NCI-H1694 (cell line): ENCODE measurements around the gene CCBE1.

Experiments used
- DNase-seq: peaks from one replicate; lab custom pipeline; 2025; lab: John Stamatoyannopoulos, UW

The CCBE1 gene

DNA sequence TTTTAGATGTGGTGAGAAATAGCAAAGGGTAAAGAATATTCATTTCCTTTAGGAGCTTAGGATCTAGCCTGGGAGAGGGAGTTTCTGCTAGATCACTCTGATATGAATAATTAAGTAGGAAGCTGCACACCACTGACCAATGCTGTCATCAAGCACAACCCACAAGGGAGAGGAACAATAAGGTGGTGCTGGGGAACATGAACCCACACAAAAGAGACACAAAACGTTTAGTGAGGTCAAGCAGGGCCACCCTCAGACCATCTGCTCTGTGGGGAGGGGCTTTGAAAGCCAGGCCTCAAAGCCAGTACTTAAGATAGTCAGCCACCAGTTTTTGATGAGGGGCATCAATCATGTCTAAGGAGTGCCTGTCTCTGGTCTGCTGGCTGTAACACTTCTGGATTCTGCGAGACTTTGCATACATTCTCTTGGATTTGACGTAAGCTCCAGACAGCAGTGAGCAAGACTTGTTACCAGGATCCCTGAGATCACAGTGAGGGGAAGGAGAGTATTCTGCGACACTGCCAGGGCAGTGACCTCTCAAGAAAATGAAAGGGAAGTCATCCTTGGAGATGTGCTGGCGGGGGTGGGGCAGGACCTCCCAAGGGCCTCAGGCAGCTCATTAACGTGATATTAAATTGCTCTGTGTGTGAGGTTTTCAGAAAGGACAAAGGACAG is 127.0 kb downstream of the CCBE1 start:
- DNase-seq = no peak

DNA sequence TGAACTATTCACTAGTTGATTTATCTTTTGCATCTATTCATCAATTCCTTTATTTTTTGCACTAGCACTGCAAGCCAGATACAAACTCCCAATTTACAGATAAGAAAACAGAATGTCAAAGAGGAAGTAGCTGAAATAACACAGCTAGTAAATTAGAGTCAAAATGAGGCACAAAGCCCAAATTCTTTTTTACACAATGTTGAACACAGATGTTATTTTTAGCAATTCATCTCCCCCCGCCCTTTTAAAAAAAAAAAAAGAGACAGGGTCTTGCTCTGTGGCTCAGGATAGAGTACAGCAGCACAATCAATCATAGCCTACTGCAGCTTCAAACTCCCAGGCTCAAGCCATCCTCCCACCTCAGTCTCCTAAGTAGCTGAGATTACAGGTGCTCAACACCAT is 127.8 kb downstream of the CCBE1 start:
- no peak for DNase-seq

DNA sequence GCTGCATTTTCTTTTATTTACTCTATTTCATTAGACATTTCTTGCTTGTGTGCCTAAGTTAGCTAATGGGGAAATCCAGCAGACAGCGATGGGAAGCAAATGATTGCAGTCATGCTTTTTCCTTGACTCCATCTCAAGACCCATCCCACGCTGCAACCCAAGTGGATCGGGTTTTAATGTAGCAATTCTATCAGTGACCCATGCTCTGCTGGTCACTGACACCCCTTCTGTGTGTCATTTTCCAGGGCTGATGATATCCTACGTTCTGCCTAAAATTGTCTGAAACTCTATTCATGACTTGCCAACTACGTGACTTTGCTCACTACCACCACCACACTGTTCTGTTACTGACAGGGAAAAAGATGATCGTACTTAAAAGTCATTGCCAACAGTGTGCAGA is 129.8 kb downstream of the CCBE1 start:
- no peak for DNase-seq

DNA sequence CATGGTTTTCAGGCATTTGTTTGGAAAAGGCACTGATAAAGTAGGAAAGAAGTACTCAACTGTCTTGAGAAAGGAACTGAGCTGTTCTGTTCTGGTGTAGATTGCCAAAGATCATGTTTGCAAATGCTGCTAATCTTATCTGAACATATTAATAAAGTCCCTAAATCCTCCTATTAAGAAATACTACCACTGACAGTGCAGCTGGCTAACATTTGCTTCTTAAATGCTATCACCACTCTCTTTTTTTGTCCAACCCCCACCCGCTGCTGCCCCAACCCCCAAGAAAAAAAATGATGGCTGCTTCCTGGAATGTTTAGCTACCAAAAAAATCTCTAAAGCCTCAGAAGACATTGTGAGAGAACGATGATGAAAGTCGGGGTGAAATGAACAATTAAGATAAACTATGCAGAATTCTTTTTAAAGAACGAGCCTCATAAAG is 130.7 kb downstream of the CCBE1 start:
- no peak for DNase-seq

DNA sequence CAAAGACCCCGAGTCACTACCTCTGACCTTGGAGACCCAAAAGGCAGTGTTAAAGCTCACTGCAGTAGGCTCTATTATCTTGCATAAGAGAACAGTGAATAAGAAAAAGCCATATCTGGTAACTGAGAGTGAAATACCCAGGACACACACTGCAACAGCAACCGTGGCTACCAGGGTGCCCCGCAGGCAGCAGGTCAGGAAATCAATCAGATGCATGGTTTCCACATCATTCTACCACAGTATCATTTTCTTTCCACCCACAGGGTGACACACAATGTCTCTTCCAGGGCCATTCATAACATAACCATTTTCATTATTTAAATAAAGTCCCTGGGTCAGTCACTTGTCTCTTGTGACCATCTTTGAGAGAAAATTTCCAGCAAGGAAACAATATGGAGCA is 131.3 kb downstream of the CCBE1 start:
- DNase-seq = no peak

DNA sequence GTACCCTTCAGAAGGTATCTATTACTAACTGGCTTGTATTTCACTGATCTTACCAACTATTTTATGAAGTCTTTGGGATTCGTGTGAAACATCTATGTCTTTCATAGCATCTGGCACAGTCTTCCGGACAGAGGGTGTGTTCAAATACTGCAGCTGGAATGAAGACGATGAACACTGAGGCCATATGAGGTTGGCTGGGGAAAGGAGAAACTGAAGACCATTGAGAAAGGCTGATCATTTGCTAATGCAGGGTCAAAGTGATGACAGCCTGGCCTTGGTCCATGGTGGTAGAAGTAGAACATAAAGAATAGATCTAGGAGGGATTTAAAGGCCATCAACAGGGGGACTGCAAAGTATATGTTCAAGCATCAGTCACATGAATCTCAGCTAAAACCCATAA is 132.7 kb downstream of the CCBE1 start:
- no peak for DNase-seq

DNA sequence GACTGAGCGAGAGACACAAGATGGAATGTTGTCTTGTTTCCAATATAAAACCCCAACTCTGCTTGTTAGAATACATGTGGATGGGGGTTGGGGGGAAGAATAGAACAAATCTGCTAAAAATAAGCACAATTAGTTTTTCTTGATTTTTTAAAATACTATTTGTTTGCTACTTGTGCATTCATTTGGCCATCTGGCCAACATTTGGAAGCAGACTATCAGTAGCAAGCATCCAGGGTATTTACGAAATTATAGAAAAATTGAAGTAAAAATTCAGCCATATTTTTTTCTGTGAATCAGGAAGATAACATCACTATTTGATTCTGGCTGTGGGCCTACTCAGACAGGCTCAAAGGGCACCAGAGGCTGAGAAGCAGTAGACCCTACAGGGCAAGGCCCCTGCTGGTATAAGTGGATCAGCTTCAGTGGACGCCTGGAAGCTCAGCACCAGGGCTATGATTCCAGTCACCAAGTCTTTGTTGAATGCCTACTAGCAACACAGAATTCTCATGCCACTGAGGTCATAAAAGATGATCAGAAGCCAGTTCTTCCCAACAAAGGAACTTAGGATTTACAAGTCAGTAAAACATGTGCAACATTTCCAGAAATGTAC is 133.9 kb downstream of the CCBE1 start:
- DNase-seq = no peak

DNA sequence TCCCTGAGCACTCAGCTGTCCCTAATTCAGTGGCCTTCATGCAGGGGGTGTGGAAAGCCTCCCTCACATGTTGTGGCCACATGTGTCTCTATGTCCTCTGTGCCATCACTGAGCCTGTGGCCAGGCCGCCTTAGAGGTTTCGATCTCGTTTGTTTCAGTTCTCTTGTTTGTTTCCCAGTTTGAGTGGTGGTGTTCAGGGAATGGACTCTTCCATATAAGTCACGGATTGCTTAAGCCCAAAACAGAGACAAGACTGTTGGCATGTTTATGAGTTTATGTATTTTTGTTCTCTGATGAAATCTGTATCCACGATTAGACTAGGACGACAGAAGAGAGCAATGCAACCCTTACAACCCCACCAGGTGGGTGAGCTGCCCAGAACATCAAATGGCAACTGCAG is 134.5 kb downstream of the CCBE1 start:
- no peak for DNase-seq

DNA sequence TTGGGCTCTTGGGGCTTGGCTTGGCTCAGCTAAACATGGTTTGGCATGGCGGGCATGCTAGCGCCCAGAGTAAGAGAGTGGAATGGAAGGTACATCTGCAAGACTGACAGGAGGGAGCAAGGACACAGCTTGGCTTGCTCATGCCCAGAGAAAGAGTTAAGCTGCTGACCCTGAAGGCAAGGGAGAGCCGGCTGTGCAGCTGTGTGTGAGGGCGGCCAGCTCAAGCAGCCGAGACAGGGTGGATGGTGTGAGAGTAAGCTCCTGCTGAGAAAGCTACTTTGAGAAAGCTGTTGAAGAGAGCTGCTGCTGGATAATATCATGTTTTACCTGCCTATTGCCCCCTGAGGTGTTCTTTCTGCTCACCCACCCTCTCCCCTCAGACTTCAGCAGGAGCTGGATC is 135.6 kb downstream of the CCBE1 start:
- DNase-seq = no peak

DNA sequence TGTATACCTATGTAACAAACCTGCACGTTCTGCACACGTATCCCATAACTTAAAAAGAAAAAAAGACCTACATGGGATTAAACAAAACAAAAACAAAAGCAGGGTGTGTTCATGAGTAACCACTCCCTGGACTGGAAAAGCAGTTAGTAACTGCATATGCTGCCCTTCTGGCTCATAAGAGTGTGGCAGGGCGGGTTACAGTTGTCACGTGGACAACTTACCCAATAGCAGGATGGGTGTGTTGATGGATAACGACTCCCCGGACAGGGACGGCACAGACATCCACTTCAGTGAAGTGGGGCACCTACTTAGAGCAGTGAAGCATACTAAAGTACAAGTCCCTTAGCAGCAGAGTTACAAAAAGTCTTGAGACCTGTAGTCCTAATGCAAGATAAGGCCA is 136.7 kb downstream of the CCBE1 start:
- no peak for DNase-seq

DNA sequence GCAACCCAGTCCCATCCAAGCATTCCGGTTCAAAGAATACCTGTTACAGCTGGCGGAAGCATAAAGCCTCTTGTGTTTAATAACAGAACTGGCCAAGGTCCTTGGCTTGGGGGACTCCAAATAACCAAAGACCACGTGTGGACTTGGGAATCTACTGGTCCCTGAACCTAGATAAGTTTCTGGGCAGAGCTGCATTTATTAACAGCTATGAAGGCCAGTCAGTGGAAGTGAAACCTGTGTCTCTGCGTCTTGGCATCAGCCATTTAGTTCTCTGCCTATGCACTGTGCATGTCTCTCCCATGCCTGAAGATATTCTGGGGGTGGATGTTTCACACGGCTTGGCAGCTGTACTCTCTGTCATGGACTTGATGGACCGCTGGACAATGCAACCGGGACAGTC is 137.7 kb downstream of the CCBE1 start:
- no peak for DNase-seq

DNA sequence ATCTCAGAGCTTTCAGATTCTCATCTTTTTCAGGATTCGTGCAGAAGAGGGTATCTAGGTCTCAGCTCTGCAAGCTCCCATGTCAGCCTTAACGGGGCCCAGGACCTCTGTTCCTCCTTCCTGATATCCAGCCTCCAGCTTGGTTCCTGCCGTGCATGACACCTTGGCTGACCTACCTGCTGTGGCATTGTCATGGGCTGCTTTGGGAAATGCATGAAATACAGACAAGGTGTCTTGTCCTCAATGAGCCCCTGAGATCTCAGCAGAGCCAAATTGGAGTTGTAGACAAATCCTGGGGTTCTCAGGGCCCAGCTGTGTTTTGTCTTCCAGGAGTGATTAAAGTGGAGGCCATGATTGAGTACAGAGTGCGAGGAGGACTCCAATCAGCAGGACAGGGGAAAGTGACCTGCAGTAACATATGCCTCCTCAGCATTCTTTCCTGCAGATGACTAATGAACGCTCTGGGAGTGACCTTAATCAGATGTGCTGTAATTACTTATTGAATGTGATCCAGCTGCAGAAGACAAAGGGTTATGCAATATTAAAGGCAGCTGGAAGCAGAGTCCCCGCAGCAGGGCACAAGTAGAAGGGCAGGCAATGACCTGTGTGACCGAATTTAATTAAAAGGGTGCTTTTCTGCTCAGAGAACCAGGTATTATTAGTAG is 141.1 kb downstream of the CCBE1 start:
- no peak for DNase-seq

DNA sequence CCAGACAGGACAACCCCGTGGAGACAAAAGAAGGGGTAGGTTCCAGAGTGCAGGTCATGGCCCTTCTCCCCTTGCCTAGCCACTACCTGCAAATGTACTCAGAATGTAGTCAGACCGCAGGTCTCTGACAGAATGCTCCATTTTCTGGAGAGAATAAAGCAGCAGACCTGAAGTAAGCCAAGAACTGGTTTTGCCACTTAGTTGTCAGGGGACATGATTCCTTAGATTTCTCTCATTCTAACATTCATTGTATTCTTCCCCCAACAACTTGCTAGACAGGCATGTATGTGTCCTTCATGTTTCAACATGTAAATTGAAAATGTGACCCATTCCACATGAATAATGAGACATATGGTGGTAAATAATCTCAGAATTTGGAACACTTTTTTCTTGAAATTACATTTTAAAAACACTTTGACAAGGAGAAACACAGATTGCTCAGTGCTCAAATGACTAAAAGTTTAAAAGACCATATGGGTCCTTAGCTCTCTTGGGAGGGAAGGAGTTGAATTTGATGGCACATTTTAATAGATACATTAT is 142.4 kb downstream of the CCBE1 start:
- no peak for DNase-seq

DNA sequence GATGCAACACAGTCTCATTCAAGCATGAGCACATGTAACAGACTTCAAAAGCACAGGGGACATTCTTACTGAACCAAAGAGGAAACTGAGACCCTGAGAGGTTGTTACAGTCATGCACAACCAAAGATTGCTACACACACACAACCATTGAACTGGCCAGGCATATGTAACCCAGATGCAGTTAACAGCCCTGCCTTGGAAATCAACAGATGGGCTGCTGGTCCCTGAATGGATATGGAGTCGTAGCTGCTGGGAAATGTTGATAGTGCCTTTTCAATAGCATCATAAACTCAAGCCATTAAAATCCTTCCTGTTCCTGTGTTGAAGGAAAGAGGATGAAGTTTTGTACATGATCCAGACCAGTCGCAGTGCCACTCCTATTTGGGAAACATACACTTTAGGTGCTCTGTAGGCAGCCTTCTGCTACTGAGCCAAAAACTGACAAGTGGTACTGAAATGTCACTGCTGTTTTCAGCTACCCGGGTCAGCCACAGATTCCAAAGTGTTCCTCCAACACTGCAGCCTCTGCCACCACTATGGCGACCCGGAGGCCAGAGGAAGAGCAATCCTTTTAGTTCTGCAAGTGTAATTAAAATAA is 143.9 kb downstream of the CCBE1 start:
- no peak for DNase-seq

DNA sequence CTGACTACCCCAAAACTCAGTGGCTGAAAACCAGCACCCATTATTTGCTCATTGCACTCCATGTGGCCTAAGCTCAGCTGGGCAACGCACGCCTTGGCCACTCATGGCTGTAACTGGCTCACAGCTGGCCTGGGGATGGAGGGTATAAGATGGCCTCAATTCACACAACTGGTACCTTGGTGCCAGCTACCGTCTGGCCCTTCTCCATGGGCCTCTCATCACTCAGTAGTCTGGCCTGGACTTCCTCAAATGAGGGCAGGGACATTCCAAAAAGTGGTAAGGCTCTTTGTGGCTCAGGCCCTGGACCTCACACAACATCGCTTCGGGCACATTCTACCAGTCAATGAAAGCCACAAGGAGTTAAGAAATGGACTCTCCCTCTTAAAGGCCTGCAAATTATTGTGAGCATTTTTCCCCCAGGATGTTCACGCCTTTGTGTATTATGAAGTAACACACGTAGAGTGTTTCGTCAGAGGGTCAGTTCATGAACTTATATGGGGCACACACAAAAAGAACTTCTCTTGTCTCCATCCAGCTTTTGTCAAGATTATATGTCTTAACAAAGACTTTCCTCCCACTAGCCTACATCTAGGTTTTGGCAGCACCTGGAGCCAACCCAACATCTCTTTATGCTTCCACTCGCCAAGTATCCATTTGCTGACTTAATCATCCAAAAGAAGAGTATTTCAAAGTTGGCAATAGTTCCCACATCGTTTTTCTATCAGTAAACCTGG is 145.2 kb downstream of the CCBE1 start:
- no peak for DNase-seq

DNA sequence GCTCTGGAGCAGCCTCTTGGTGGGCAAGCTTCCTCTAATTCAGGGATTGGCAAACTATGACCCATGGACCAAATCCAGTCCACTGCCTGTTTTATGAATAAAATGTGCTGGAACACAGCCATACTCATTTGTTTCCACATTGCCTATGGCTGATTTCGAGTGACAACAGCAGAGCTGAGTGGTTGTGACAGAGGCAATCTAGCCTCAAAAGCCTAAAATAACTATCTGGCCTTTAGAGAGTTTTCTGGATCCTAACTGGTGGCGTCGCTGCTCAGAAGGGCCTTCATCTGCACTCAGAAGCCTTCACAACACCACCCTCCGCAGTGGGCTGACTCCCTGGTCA is 147.1 kb downstream of the CCBE1 start:
- DNase-seq = no peak

DNA sequence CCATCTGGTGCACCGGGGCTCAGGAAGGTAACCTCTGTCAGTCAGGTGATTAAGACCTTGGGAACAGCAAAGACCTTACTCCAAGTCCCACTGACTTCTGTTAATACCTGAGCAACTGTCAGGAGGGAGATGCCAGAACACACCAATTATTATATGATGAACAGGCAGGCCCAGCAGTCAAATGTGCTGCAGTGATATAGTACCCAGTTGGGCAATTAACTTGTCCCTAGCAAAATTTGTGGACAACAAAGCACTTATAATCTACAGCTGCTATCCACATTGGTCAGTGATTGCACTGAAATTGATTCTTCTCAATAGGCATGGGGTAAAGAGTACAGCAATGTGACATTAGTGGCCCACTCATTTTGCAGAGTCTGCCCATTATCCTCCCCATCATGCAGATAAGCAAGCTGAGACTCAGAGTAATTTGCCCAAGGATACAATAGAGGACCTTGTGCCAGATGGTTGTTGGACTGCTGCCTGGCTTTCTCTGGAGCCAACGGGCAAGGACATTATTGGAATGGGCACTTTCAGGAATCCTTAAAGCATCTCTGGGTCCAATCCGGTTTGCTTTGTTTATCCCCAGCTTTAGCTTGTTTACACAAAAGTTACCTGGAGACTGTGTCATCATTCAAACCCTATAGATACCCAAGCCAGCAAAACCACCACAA is 147.6 kb downstream of the CCBE1 start:
- DNase-seq = no peak

DNA sequence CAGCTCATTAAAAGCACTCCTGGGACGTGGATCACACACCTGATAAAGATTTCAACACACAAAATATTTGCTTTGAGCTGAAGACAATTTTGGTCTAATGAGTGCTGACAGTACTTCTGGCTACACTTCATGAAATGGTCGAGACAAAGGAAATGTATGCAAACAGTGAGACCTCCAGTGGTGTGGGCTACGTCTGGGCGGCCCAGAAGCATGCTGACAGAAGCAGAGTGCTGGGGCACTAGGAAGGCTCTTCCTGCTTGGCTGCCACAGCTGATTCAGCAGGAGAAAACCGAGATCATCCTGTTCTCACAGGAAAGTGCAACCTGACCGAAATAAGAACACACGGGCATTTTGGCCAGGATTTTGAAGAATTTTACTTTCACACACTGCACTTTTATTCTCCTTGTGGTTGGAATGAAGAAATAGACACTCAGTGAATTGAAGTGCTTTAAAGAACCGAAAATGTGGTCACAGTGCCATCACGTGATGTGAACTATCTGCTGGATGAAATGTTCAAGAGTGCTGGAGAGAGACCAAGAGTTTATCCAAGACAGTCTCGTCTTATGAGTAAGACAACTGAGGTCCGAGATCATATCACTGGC is 149.5 kb downstream of the CCBE1 start:
- no peak for DNase-seq

DNA sequence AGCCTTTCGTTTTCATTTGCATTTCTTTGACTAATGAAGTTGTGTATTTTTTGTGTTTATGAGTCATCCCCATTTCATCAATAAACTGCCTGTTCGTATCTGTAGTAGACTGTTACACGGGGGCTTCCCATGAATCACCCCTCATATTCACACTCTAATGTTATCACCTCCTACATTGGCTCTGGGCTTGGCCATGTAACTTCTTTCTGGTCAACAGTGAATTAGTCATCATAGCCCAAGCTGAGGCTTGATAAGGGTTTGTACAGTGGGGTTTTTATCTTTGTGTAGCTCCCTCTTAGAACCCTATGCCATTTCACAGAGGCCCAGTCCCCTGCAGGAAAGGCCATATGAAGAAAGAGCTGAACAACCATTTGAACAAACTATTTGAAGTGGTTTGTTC is 151.0 kb downstream of the CCBE1 start:
- no peak for DNase-seq

DNA sequence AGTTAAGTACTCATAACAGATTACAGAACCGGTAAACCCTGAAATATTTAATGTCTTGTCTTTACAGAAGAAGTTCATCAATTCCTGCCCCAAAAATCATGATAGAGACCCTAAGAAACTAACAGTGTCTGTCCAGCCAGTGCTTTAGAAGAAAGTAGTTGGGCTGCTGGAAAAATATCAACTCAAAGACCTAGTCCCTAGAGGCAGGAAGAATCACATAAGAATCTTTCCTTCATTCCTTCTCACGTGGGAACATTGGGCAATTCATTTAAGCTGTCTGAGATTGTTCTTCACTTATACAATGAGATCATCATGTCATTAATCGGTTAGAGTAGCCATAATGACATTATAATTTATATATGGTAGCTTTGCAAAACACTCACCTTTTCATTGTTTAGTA is 156.4 kb downstream of the CCBE1 start:
- DNase-seq = no peak

DNA sequence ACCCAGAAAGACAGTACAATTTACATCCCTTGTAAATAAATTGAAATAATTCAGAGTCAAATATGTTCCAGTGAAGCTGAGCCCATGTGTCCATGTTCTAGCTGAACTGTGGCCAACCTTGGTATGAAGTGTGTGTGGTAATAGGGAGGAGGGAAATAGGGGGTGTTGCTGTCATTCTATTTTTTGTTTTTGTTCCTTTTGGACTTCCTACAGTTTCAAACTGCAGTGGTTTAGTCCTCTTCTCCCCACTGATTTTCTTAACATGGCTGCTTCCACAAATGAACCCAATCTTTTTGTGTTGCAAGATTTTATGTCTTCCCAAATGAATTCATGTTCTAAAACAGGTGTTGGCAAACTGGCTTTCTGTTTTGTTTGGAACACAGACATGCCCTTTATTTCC is 156.9 kb downstream of the CCBE1 start:
- DNase-seq = no peak
